ENCODE data around the gene OXSM. TPM values are rescaled to one million over a fixed set of nuclear protein-coding genes. Genes with fewer than 3 reads are reported as not detected.

OXSM gene
- total RNA-seq, 4 donors from 2014 or later = 5.9 to 7.9 (median 7.0) TPM

- no peaks in the 10 kb centered on the region for H3K4me1 ChIP-seq
- peaks cover 0 to 11% (median 0%) of the 10 kb centered on the region in 3 donors for H3K9me3 ChIP-seq
- WGBS, 2 donors (ENCODE audit: low coverage in 1 of 2) = 91 to 93% methylated on average over 1 of the region's 1 CpG
- H3K4me3 ChIP-seq = no peak overlapping the region
- H3K36me3 ChIP-seq = no peaks in the 10 kb centered on the region
- no peak overlapping the region for H3K27ac ChIP-seq
- no peaks in the 10 kb centered on the region for H3K27me3 ChIP-seq
- no peak for ATAC-seq
- no peak for TF ChIP-seq CTCF (IDR thresholded peaks at IDR 0.05)
- no peak for TF ChIP-seq POLR2A (IDR thresholded peaks at IDR 0.05)
- no peak for TF ChIP-seq EP300 (IDR thresholded peaks at IDR 0.05)
- TF ChIP-seq POLR2AphosphoS5 (IDR thresholded peaks at IDR 0.05) = no peak
Measured at GRCh38 chr3:25817638-25818037, 27.7 kb downstream of the OXSM start.

- TF ChIP-seq POLR2A (IDR thresholded peaks at IDR 0.05) (no peak), CTCF (IDR thresholded peaks at IDR 0.05) (no peak), EP300 (IDR thresholded peaks at IDR 0.05) (no peak), POLR2AphosphoS5 (IDR thresholded peaks at IDR 0.05) (no peak)
- no peaks in the 10 kb centered on the region for H3K27me3 ChIP-seq
- peaks cover 0 to 11% (median 0%) of the 10 kb centered on the region in 3 donors for H3K9me3 ChIP-seq
- H3K36me3 ChIP-seq = no peaks in the 10 kb centered on the region
- no peak overlapping the region for H3K27ac ChIP-seq
- H3K4me1 ChIP-seq = no peaks in the 10 kb centered on the region
- no peak for ATAC-seq
- no peak overlapping the region for H3K4me3 ChIP-seq
- WGBS, 2 donors (ENCODE audit: low coverage in 1 of 2) = 86 to 100% methylated on average over 4 of the region's 4 CpGs
Measured at GRCh38 chr3:25818335-25818734, 28.4 kb downstream of the OXSM start.

GRCh38 chr3:25820366-25820765 is 30.5 kb downstream of the OXSM start:
- Histone ChIP-seq H3K9me3 (peaks cover 0 to 10% (median 0%) of the 10 kb centered on the region in 3 donors), H3K36me3 (no peaks in the 10 kb centered on the region), H3K4me1 (no peaks in the 10 kb centered on the region), H3K27ac (no peak overlapping the region), H3K4me3 (no peak overlapping the region), H3K27me3 (no peaks in the 10 kb centered on the region)
- TF ChIP-seq POLR2AphosphoS5 (IDR thresholded peaks at IDR 0.05) (no peak), EP300 (IDR thresholded peaks at IDR 0.05) (no peak), POLR2A (IDR thresholded peaks at IDR 0.05) (no peak), CTCF (IDR thresholded peaks at IDR 0.05) (no peak)
- ATAC-seq = no peak

GRCh38 chr3:25820816-25821486 is 31.1 kb downstream of the OXSM start:
- no peak for TF ChIP-seq CTCF (IDR thresholded peaks at IDR 0.05)
- no peak for TF ChIP-seq EP300 (IDR thresholded peaks at IDR 0.05)
- TF ChIP-seq POLR2AphosphoS5 (IDR thresholded peaks at IDR 0.05) = no peak
- no peak for TF ChIP-seq POLR2A (IDR thresholded peaks at IDR 0.05)
- Histone ChIP-seq H3K9me3 (peaks cover 0 to 4% (median 0%) of the 10 kb centered on the region in 3 donors), H3K4me3 (no peak overlapping the region), H3K27ac (no peak overlapping the region), H3K27me3 (no peaks in the 10 kb centered on the region), H3K4me1 (no peaks in the 10 kb centered on the region), H3K36me3 (no peaks in the 10 kb centered on the region)
- no peak for ATAC-seq
- 63 to 64% methylated on average over 4 of the region's 4 CpGs for WGBS, 2 donors (ENCODE audit: low coverage in 1 of 2)

Data from gastroesophageal sphincter (tissue), 4 donors.